RCC 7860 (cell line): ENCODE data around the gene CACNG7.
"Not testable (repeated sequence)": the region's sequence is repeated elsewhere in the genome, so short reads cannot be mapped to it uniquely, and the experiment has no call there.

Source experiments
- DNase-seq: peaks from one replicate; pipeline ENCODE4 v3.0.0-alpha.2; 2015; ENCODE audit warnings: low spot score
- FAIRE-seq: peaks from 2 replicates; lab custom pipeline; 2012; peaks lifted over from hg19 to GRCh38; lab: Jason Lieb, UNC

CACNG7 gene, protein sequence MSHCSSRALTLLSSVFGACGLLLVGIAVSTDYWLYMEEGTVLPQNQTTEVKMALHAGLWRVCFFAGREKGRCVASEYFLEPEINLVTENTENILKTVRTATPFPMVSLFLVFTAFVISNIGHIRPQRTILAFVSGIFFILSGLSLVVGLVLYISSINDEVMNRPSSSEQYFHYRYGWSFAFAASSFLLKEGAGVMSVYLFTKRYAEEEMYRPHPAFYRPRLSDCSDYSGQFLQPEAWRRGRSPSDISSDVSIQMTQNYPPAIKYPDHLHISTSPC

DNA sequence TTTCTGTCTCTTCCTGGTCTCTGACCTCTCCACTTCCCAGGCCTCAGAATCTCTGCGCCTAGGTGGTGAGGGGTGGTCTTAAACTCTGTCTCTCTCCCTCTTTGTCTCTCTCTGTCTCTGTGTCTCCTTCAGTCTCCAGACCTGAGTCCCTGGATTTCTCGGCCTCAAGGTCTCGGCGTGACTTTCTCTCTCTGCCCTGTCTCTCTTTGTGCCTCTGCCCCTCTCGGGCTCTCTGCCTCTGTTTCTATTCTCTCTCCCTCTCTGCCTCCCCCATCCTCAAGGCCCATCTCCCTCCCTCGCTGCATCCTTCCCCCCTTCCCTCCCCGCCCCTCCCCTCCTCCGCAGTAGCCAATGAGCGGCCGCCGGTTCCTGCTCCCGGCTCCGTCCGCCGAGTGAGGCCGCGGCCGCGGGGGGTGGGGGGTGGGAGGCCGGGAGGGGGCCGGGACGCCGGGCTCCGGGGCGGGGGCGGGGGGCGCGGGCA is at the start of gene CACNG7:
Gene CACNG7, plus strand, starts transcription at position 344 of the 481 bp plus-strand sequence. CDS start 3,554 bp downstream, outside the sequence.
- DNase-seq: no peak

DNA sequence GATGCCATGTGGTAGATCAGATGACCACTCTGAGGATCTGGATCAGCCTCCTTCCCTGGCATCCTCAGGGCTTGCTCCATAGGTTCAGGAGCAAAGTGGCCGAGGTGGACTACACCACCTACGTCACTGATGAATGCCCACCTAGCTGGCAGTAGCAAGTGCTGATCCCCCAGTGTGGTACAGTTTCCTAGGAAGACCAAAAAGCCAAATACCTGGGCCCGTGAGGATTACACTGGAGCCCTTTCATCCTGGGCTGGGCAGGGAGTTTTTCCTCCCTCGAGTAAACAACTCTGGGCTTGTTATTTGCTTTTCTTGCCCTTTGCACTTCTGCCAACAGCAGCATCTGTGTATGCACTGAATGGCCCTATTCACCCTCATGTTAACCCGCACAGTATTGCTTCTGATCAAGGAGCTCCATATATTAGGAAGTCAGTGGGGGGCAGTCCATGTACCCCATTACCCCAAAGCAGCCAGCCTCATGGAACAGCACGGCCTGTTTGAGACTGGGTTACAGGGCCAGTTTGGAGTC is 44.7 kb upstream of the CACNG7 start:
- no peak for FAIRE-seq

More for the DNA sequence above, at the start of gene CACNG7:
- no peak for FAIRE-seq

DNA sequence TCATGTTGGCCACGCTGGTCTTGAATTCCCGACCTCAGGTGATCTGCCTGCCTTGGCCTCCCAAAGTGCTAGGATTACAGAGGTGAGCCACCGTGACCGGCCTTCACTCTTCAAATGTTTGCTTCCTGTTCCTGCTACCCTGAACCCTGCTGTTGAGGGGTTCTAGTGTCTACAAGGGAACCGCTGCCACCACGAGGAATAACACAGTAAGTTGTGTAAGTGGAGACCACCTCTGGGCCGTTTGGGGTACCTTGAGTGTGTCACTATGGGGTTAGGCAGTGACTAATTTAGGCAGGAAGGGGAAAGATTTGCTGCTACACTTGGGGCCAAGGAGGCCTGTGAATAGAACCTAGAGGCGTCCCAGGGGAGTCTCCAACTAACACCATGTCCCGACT is 43.6 kb upstream of the CACNG7 start:
- FAIRE-seq (no peak), DNase-seq (no peak)

More for the DNA sequence above, 44.7 kb upstream of the CACNG7 start:
- no peak for DNase-seq

DNA sequence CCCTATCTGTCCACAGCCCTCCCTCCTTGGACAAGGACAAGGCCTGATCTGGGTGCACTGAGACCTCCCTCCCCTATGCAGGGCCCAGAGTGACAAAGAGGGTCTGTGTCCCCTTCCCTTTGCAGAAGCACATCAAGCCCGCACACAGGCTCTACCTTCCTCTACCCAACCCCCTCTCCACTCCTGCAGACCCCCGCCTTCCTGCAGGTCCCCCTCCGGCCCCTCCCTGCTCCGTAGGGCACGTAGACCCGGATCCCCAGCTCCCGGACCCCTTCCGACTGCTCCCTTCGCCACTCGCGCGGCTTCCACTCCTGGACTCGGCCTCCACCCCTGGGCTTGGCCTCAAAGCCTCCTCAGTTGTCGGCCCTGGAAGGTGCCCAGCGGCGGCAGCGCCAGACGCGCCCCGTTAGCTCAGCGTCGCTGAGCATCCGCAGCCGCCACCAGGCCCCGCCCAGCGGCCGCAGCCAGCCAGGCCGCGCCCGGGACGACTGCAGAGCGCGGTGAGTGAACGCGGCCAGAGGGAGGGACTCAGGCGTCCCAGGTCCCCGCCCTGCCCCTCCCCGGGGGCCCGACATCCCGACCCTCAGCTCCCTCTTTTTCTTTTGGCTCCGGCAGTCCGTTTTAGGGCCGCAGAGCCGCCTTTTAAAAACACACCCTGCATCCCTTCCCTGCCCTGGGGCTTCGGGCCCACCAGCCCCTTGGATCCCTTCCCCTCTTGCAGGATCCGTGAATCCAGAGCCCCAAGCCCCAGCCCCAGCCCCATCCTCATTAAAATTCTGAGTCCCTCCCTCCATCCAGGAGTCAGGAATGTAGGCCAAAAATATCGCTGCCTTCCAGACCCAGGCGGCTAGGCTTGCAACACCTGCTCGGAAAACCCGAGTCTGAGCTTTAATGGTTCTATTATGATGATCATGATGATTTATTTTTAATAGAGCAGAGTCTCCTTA is 42.9 kb upstream of the CACNG7 start:
- FAIRE-seq (no peak), DNase-seq (peak; percentile 55)

DNA sequence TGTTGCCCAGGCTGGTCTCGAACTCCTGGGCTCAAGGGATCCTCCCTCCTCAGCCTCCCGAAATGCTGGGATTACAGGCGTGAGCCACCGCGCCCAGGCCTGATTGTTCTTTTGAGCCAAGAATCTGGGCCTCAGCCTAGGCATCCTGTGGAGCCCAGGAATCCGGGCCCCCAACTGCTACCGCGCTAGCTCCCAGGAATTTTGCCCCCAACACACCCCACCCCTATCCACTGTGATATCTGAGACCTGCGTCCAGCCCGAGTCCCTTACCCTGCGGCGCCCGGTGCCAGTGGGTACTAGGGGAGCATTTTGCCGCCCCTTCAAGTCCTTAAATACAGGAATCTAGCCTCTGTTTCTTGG is 42.2 kb upstream of the CACNG7 start:
- no peak for DNase-seq
- FAIRE-seq: no peak

DNA sequence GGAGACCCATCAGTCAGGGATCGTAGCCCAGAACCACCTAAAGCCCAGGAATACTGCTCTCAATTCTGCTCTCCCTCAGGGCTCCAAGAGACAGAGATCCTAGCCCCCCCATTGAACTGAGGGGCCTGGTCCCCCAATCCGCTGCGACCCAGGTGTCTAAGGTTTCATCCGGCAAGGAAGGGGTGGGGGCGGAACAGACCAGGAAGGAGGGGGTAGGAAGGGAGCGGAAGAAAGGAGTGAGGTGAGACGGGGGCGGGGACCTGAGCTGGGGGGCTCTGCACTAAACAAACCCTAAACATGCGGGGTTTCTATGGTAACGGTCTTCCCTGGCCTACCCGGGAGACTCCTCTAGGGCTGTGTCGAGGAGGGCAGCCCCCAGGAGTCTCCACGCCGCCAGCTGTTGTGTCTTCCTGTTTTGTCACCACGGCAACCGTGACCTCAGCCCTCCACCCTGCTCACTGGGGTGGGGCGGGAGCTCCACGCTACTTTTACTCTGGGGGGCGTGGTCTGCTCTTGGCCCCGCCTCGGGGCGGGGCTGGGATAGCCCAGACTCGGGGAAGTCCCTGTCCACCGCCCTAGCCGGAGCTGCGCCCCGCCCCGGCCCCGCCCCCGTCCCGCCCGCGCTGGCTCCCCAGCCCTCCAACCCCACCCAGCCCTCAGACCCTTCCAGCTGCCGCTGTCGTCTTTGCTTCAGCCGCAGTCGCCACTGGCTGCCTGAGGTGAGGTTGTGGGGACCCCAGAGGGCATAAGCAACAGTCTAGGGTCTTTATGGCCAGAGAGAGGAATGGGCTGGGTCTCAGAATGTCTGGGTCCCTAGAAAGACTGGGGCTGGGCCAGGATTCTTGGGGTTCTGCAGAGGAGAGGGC is 41.6 kb upstream of the CACNG7 start, which contains the start of gene MYADM:
Gene MYADM, plus strand, starts transcription at position 659 of the 866 bp plus-strand sequence. CDS start 5,647 bp downstream, outside the sequence.
- FAIRE-seq (peak; percentile 55), DNase-seq (peak; percentile 98)

DNA sequence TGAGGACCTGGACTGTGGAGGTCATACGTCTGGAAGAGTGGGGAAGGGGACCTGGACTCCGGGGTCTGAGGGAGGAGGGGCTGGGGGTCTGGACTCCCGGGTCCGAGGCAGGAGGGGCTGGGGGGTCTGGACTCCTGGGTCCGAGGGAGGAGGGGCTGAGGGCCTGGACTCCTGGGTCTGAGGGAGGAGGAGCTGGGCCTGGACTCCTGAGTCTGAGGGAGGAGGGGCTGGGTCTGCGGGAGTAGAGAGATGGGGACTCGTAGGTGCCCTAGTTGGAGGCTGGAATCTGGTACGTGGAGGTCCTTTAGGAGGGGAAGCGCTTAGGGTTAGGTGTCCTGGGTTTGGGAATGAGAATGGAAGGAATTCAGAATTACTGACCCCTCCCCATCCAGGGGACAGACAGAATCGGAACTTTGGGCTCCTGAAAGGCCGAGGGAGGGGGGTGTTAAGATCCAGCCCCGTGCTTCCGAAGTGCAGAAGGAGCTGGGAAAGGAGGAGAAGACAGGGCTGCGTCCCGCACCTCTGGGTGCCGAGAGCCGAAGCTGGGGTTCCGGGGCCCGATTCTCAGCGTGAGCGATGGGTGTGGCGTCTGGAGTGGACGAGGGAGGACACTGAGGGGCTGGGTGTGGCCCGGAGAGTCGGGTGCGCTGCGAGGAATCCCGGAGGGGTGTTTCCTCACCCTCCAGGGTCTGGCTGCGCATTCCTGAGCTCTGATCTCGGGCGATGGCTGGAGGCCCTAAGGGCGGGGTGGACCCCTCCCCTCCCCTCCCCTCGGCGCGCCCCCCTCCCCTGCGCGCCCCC is 40.8 kb upstream of the CACNG7 start:
- DNase-seq: peak; percentile 53
- FAIRE-seq: no peak

DNA sequence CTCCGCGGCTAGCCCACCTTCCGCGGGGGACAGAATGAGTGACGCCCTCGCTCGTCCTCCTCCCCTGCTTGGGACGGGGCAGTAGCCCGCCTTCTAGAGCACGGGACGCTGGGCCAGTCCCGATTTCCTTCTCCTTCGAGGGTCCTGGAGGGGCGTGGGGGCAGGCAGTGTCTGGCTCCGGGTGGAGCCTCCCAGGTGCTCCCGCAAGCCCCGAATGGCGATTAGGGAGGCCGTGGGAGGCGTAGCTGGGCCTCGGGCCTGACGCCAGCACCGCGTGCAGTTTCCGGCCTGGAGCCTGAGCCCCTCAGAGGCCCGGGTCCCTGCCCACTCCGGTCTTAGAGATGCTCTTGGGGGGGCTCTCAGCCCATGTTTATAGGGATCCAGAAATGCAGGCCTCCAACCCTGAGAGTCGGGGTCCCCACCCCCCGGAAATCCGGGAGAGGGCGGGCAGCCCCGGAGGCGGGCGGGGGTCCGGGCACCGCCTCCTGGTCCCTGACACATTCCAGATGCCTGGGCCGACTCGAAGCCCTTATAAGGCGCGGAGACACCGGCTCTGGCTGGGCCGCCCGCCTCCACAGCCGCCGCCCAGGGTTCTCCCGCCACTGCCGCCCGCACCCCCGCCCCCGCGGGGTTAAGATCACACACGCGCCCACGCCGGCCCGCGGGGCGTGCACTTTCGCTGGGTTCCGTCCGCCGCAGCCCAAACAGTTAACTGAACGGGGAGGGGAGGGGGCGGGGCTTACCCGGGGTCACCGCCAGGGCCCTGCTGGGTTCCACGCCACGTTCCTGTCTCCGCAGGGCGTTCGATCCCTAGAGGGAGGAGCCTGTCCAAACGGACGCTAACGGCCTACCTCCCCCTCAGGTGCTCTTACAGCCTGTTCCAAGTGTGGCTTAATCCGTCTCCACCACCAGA is 39.9 kb upstream of the CACNG7 start:
- DNase-seq: peak; percentile 81
- no peak for FAIRE-seq

DNA sequence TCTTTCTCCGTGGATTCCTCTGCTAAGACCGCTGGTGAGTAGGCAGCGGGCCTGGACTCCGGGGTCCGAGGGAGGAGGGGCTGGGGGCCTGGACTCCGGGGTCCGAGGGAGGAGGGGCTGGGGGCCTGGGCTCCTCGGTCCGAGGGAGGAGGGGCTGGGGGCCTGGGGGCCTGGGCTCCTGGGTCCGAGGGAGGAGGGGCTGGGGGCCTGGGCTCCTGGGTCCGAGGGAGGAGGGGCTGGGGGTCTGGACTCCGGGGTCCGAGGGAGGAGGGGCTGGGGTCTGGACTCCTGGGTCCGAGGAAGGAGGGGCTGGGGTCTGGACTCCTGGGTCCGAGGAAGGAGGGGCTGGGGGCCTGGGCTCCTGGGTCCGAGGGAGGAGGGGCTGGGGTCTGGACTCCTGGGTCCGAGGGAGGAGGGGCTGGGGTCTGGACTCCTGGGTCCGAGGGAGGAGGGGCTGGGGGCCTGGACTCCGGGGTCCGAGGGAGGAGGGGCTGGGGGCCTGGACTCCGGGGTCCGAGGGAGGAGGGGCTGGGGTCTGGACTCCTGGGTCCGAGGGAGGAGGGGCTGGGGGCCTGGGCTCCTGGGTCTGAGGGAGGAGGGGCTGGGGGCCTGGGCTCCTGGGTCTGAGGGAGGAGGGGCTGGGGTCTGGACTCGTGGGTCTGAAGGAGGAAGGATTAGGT is 39.1 kb upstream of the CACNG7 start:
- FAIRE-seq, DNase-seq: not testable (repeated sequence)

DNA sequence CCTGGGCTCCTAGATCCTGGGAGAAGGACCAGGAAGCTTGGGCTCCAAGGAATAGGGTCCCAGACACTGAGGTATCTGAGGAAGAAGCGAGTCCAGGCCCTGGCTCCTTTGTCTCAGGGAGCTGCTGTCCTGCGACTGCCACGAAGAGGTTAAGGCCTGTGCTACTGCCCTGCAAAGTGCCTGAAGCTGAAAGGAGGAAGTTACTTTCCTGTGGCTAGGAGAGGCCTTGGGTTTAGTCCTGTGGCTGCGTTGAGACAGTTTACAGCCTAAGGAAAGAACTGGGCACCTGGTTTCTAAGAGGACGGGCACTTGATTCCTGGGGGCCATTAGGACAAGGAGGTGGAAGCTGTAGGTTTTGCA is 38.6 kb upstream of the CACNG7 start:
- FAIRE-seq (no peak), DNase-seq (no peak)

DNA sequence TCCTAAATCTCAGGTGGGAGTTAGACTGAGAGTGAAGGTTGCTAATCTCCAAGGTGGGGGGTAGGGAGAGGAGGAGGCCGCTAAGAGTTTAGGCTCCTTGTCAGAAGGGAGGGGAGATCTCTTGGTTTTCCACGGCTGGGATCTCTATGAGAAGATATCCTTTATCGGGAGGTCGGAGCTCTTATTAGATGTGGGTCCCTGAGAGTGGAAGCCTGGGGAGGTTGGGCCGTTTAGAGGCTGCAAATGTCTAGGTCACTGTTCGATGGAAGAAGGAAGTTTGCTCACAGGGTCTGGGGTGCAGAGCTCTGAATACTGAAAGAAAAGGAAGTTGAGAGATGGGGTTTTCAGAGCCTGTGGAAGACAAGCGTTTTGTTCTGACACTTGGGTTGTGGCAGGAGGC is 37.6 kb upstream of the CACNG7 start:
- FAIRE-seq (no peak), DNase-seq (no peak)

DNA sequence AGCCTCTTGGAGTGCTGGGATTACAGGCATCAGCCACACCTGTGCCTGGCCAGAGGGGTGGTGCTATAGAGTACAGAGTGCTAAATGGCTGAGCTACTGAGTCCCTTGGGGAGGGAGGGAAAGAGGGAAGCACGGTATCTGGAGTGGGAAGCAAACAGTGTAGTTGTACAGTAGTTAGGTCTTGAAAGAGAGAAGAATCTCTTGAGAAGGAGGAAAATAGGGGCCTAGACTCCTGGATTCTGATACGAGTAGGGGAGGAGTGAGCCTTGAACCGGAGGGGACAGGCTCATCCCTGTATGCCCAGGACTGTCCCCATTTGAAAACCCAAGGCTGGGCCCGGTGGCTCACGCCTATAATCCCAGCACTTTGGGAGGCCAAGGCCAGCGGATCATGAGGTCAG is 36.3 kb upstream of the CACNG7 start:
- DNase-seq (no peak), FAIRE-seq (no peak)

DNA sequence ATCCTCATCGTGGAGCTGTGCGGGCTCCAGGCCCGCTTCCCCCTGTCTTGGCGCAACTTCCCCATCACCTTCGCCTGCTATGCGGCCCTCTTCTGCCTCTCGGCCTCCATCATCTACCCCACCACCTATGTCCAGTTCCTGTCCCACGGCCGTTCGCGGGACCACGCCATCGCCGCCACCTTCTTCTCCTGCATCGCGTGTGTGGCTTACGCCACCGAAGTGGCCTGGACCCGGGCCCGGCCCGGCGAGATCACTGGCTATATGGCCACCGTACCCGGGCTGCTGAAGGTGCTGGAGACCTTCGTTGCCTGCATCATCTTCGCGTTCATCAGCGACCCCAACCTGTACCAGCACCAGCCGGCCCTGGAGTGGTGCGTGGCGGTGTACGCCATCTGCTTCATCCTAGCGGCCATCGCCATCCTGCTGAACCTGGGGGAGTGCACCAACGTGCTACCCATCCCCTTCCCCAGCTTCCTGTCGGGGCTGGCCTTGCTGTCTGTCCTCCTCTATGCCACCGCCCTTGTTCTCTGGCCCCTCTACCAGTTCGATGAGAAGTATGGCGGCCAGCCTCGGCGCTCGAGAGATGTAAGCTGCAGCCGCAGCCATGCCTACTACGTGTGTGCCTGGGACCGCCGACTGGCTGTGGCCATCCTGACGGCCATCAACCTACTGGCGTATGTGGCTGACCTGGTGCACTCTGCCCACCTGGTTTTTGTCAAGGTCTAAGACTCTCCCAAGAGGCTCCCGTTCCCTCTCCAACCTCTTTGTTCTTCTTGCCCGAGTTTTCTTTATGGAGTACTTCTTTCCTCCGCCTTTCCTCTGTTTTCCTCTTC is 35.1 kb upstream of the CACNG7 start:
- FAIRE-seq: no peak
- no peak for DNase-seq

DNA sequence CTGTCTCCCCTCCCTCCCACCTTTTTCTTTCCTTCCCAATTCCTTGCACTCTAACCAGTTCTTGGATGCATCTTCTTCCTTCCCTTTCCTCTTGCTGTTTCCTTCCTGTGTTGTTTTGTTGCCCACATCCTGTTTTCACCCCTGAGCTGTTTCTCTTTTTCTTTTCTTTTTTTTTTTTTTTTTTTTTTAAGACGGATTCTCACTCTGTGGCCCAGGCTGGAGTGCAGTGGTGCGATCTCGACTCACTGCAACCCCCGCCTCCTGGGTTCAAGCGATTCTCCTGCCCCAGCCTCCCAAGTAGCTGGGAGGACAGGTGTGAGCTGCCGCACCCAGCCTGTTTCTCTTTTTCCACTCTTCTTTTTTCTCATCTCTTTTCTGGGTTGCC is 34.5 kb upstream of the CACNG7 start:
- DNase-seq: no peak
- no peak for FAIRE-seq

DNA sequence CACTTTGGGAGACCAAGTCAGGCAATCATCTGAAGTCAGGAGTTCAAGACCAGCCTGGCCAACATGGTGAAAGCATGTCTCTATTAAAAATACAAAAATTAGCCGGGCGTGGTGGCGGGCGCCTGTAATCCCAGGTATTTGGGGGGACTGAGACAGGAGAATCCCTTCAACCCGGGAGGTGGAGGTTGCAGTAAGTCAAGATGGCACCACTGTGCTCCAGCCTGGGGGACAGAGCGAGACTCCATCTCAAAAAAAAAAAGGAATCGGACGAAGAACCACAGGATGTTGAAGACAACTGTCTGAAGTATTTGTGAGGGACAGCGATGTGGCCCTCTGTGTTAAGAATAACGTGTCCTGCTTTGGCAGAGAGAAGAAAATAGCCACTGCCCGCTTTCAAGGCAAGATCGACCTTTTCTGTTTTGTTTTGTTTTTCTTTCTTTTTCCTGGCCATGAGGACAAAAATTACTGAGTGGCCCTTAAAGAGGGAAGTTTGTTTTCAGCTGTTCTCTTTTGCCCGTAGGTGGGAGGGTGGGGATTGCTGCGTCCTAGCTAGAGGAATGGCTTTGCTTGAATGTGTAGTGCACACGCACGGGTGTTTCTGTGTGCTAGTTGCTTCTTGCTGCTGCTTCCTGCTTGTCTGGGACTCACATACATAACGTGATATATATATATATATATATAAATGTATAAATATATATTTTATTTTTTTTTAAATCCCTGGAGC is 33.3 kb upstream of the CACNG7 start:
- FAIRE-seq: no peak

DNA sequence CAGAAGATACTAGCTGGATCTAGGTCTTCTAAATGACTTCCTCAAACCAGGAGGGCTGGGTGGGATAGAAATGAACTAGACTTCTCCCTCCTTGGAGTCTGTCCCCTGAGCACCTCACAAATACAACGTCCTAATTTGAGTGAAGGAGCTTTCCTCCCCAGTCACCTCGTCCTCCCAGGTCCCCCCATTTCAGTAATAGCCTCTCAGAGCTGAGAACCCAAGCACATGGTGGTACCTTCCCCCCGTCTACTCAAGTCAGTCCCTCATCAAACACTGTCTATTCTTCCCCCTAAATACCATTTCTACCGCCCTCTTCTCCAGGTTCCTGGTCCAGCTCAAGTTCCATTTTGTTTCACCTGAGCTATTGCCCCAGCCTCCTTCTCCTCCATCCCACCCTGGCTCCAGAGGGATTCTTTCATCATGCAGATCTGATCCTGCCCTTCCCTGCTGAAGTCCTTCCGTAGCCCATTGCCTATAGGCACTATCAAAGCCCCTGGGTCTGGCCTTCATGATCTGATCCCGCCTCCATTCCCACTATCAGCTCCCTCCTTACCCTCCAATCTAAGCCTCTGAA is 32.3 kb upstream of the CACNG7 start:
- FAIRE-seq: no peak
- DNase-seq: no peak

More for the DNA sequence above, 33.3 kb upstream of the CACNG7 start:
- DNase-seq: no peak
